Nucleus accumbens (tissue), 56 donors: Measurements from ENCODE around the gene PFKP.

Source experiments
- DNase-seq, 56 donors: peaks; one replicate each; lab custom pipeline; 2025; lab: John Stamatoyannopoulos, UW

The PFKP gene

DNA sequence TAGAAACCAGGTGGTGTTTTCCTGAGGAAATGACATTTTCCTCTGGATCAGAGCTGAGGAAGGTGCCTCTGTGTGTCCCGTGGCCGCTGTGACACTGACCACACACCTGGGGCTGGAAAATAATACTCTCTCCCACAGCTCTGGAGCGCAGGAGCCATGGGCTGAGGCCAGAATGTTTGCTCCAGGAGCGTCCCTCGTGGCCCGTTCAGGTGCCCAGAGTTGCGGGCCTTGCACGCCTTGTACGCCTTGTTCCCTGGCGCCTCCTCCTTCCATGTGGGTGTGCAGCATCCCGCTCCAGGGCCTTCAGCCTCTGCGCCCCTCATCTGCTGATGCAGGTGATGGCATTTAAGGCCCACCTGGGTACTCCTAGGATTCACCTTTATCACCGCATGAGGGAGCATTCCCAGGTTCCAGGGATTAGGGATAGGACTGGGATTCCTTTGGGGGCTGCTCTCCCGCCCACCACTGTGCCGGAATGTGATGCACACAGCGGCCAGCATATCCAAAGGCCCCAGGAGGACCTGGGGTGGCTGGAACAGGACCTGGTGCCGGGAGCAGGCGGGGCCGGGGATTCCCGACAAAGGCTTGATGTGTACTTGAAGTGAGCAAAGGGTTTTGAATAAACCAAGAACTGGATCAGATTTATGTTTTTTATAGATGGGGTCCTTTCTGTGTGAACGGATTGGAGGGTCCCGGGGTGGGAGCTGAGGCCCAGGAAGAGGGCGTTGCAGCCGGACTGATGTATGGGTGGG, 61.2 kb downstream of the PFKP start:
- no peak for DNase-seq

DNA sequence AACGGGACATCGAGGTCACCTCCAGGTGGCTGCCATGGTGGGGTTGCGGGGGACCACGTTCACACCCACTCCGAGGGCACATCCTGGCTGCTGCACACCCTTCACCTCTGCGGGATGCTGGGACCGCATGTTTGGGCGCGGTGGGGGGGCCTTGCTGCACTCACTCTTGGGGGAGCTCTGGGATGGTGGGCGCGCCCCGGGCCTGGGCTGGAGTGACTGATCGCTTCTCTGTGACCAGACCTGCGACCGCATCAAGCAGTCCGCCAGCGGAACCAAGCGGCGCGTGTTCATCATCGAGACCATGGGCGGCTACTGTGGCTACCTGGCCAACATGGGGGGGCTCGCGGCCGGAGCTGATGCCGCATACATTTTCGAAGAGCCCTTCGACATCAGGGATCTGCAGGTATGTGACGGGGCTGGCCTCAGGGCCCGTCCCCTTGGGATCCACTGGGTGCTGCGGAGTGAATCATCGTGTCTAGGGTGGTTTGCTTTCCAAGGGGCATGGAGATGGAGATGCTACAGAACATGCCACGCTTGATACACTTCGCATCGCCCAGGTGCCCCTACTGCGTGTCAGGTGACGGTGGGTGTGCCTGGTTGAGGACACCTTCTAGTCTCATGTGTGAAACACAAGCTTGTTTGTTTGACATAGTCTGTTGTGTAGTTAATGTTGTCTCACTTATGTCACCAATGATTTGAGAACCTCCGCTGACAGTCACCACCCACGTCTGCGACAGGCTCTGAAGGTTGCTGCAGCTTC, 62.4 kb downstream of the PFKP start:
- no peak for DNase-seq

- DNase-seq = peak in 1 of 56 donors; percentile 4
Measured at GRCh38 chr10:3131098-3131497, 63.8 kb downstream of the PFKP start.

GRCh38 chr10:3132036-3133025, 65.0 kb downstream of the PFKP start:
- DNase-seq = no peak

DNA sequence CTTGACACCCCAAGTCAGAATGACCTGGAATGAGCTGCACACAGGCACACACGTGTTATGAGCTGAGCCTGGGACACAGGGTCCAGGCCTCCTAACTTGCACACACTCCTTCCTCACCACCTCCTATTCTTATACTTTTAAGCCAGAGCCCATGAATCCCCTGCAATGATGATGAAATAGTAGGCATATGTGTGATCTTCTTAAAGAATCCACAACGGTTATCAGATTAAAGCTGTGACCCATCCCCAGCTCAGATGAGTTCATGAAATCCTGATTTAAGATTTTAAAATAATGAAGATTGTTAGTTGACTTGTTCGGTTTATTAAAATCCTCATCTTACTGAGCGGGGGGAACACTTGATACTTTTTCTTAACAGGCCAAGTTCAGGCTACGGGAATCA, 66.6 kb downstream of the PFKP start:
- no peak for DNase-seq

GRCh38 chr10:3135006-3135405, 67.7 kb downstream of the PFKP start:
- no peak for DNase-seq

GRCh38 chr10:3136336-3136735, 69.0 kb downstream of the PFKP start:
- DNase-seq = peak in 12 of 56 donors; percentile 9 to 38 (median 23)

GRCh38 chr10:3136763-3137611, 69.6 kb downstream of the PFKP start:
- peak in 29 of 56 donors; percentile 10 to 62 (median 30) for DNase-seq

GRCh38 chr10:3137958-3138726, 70.8 kb downstream of the PFKP start:
- no peak for DNase-seq

- DNase-seq = no peak
Measured at GRCh38 chr10:3139216-3139910, 72.0 kb downstream of the PFKP start.

DNA sequence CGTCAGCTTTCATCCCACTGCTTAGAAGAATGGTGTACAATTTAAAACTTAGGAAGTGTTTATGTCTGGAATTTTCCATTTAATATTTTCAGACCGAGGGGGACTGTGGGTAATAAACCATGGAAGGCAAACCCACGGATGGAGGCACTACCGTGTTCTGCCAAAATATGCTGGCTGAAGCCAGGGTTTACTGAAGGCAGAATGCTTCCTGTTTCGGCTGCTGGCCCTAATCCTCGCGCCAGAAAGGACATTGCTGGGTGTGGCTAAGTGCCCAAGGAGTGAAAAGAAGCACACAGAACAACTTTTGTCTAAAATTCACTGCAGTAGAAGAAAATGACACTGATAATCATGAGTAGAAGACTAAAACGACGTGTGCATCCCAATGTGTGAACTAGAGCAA, 72.9 kb downstream of the PFKP start:
- peak in 4 of 56 donors; percentile 7 to 32 (median 16) for DNase-seq

GRCh38 chr10:3141351-3142005, 74.1 kb downstream of the PFKP start:
- peak in 2 of 56 donors; percentile 23 to 38 for DNase-seq

DNA sequence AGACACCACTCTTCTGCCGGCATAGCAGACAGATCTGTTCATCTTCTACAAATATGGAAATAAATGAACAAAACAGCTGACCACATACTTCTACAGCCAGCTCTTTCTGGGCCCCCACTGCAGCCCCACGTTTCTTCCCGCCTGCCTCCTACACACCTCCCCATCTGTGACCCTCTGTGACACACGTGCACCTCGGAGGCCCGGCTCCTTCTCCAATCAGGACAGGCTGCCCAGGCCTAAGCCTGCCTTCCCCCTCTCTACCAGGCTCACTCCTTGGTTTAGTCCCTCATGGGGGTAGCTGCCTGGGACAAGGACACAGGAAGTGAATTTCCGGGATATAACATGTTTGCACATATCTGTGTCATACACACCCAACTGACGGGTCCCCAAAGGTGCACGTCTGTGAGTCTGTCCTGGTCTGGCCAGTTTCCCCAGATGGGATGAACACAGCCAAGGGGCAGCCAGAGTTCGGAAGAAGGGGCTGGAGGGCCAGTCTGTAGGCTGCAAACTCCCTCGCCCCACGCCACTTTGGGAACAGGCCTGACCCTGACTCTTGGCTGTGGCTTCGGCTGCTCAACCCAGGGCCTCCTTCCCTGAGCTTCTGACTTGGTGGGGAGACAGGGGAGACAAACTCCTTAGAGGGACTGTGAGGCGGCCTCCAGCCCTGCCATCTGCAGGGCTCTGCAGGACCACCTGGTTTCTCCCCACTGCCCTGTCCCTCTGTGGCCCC, 75.0 kb downstream of the PFKP start:
- no peak for DNase-seq

GRCh38 chr10:3143366-3143765, 76.0 kb downstream of the PFKP start:
- no peak for DNase-seq

DNA sequence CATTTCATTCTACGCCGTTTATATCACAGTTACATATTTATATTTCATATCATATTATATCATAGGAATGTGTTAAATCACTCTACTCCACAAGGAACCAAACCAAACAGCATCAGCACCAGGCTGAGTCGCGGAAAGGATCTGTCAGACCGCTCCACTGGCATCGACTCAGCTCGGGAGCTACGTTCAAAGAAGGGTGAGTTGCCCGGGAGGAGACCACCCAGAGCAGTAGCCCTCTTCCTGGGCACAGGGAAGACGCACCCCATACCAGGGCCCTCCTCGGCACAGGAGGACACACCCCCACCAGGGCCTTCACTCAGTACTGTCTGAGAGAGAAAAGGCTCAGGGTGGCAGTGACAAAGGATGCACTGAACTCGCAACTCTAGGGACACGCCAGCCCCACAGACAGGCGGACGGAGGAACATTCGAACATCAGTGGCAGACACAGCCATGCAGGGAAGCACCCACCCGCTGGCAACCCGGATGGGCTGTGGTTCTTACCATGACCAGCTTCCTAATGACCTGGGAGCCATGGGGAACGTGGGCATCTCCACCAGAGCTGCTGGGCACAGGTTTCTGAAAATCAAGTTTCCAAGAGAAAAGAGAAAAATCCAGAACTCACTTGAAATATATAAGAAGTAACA, 76.6 kb downstream of the PFKP start:
- DNase-seq = no peak

DNA sequence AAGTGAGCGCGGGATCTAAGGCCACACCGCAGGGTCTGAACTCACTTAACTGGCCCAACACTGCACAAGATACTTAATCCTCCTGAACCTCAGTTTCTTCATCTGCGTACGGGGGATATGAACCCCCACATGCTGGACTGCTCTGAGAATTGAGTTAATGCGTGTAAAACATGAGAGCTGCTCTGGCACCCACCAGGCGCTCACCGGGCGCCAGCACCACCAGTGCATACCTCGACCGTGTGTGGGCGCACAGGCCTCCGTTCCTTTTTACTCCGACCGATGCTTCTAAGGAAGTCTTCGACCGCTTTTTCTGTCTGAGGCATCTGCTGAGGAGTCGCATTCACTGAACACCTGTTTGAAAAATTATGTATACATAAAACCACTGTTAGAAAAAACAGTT, 78.0 kb downstream of the PFKP start:
- DNase-seq = no peak

DNA sequence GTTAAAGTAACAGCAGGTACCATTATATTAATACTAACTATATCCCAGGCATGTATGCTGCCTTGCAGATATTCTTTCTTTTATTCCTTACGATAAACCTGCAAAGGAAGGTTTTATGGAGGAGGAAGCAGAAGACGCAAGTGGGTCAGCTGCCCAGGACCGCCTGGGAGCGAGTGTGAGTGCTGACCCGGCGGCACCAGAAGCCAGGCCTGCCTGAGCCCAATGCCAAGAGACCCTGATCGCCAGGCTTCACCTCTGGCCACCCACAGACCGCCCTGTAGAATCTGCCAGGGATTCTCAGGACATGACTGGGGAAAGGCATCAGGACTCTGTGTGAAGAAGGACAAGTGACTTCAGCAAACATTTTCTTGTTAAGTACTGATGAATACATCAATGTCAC, 78.9 kb downstream of the PFKP start:
- no peak for DNase-seq
